NCI-H2081 treated with DMSO at 0.1 percent for 48 hours (cell line): ENCODE results near the gene PTPRE.

Experiments
- DNase-seq: peaks from one replicate; lab custom pipeline; 2025; lab: John Stamatoyannopoulos, UW

Gene PTPRE

GRCh38 chr10:128047351-128047750 lies 140.4 kb downstream of the PTPRE start:
- DNase-seq: no peak

GRCh38 chr10:128047991-128048818 lies 141.3 kb downstream of the PTPRE start:
- no peak for DNase-seq

GRCh38 chr10:128048819-128049210 lies 141.9 kb downstream of the PTPRE start:
- DNase-seq: no peak

DNA sequence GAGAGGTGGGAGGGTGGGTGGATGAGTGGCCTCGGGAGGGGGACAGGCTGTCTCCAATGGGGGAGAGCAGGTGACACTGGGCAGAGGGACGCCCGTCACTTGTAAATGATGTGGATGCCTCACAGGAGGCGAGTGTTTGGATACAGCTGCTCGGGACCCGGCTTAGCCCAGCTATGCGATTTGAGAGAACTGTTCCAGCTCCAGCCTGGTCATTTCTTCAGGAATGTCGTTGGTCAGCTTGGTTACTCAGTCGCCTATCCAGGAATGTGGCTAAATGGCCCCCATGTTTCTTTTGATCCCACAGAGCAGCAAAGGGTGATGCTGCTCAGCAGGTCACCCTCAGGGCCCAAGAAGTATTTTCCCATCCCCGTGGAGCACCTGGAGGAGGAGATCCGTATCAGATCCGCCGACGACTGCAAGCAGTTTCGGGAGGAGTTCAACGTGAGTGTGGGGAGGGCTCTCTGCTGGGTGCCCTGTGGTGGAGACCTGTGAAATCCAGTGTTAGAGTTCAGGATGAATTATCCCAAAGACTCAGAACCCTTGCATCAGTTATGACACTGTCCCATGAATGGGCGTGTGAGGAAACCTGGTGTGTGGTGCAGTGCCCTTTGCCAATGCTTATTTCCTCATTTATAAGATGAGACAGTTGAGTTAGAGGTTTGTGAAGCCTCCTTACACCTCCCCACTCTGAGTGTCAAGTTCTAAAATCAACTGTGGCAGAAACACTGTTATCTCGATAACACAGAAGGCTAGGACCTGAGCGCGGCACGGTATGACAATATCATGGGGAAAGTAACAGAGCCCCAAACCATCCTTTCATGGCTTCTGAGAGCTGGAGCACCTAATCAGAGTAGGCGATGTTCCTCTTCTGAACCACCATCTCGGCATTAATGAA lies 142.6 kb downstream of the PTPRE start:
- no peak for DNase-seq

- DNase-seq: no peak
Observed at GRCh38 chr10:128050121-128050516, 143.2 kb downstream of the PTPRE start.

- no peak for DNase-seq
Observed at GRCh38 chr10:128050936-128051335, 144.0 kb downstream of the PTPRE start.

GRCh38 chr10:128051548-128051947 lies 144.6 kb downstream of the PTPRE start:
- DNase-seq: no peak

GRCh38 chr10:128052696-128053095 lies 145.8 kb downstream of the PTPRE start:
- DNase-seq: no peak

DNA sequence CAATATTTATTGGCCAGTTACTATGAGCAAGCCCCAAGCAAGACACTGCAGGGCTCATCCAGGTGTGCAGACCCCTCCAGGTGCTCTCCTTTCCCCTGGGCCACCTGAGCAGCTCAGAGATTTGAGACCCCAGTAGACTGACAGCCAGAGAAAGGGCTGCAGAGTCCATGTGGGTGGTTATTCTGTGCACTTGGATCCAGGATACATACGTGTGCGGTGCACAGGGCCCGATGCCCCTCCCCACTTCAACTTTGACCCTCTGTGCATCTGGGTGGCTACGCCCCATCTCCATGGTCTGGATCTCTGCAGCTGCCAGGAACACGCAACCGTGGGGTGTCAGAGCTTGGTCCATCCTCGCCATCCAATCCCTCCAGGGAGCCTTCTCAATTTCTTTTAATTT lies 146.5 kb downstream of the PTPRE start:
- DNase-seq: no peak

- no peak for DNase-seq
Observed at GRCh38 chr10:128054163-128054970, 147.5 kb downstream of the PTPRE start.

- DNase-seq: no peak
Observed at GRCh38 chr10:128055061-128055868, 148.4 kb downstream of the PTPRE start.

- no peak for DNase-seq
Observed at GRCh38 chr10:128056303-128057050, 149.6 kb downstream of the PTPRE start.

DNA sequence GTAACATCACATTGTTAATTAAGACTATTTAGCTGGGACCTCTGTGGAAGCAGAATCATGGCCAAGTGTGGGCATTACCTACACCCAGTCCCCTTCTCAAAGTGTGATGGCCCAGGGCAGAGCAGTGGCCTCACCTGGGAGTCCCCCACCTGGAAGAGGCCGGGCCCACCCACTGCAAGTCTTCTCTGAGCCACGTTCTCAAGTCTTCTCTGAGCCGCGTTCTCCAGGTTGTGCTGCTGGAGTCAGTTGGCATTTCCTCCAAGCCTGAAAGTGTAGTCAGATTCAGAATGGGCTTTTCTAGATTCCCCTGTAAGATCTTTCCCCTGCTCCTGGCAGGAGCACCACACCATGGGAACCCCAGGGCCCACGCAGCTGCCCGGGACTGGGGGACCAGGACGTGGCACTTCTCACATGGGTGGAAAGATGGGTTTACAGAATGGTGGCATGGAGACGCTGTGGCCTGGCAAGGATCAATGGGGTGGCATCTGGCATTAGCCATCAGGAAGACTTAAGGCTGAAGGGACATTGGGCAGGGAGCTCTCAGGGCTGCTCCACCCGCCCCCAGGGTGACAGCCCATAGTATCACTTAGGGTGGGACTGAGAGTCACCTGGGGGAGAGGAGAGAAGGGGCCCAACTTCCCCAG lies 151.3 kb downstream of the PTPRE start:
- no peak for DNase-seq

DNA sequence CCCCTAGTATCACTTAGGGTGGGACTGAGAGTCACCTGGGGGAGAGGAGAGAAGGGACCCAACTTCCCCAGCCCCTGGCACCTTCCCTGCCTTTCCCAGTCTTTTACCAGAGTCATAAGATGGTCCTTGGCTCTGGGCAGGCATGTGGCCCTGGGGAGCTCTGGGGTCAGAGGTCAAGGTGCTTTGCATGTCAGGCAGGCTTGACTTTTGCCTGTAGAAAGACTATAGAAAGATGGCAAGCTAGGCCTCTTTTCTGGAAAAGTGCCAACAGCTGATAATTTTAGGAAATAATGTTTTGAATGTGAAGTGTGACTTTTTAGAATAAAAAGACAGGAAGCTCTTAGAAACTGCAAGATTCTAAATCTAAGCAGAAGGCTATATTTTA lies 151.8 kb downstream of the PTPRE start:
- DNase-seq: no peak

GRCh38 chr10:128059266-128059981 lies 152.5 kb downstream of the PTPRE start:
- DNase-seq: no peak

DNA sequence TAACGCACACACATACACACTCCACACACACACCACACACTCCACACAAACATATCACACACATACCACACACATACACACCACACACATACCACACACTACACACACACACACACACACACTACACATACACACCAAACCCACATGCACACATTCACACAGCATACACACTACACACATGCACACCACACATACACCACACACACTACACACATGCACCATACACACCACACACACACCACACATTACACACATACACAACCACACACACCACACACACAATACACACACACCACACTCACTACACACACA lies 153.0 kb downstream of the PTPRE start:
- no peak for DNase-seq

DNA sequence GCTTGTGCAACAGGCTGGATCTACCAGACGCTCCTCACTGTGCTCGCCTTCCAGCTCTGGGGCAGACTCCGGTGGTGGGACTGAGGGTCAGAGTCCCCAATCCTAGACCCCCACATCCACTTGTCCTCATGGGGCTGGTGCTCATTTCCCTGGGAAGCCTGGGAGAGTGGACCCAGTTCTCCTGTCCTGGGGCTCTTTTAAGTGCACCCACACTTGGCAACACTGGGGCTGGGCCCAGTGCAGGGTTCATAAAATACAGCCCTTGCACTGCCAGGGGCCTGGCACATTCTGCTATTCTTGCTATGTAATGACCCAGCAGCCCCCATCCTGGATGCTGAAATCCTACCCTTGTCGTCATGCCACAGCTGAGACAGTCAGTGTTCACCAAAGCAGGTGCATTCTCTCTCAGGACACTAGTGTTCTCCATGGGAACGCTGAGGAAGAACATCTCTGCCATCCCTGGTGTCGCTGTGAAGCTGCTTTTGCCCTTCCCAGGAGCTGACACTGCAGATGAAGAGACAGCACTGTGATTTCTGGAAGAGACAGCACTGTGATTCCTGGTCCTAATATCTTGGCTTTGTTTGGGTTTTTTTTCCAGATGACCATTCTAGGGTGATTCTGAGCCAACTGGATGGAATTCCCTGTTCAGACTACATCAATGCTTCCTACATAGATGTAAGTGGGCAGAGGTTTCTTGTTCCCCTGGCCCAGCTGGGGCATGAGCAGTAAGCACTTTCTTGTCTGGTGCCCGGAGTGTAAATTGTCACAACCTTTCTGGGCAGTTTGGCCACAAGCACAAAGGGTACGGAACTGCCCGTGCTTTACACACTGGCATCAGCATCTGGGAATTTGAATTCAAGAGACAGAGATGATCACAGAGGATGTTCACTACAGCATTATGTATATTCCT lies 153.7 kb downstream of the PTPRE start:
- DNase-seq: no peak
